Fibroblast of skin of right quadriceps (primary cell): Measurements from ENCODE around the gene COQ9.
A peak's percentile ranks its signal among the peaks of the same experiment; 100 is the strongest.

Source experiments
- DNase-seq: peaks from one replicate; pipeline ENCODE4 v3.0.0-alpha.2; 2013

The COQ9 gene

DNA sequence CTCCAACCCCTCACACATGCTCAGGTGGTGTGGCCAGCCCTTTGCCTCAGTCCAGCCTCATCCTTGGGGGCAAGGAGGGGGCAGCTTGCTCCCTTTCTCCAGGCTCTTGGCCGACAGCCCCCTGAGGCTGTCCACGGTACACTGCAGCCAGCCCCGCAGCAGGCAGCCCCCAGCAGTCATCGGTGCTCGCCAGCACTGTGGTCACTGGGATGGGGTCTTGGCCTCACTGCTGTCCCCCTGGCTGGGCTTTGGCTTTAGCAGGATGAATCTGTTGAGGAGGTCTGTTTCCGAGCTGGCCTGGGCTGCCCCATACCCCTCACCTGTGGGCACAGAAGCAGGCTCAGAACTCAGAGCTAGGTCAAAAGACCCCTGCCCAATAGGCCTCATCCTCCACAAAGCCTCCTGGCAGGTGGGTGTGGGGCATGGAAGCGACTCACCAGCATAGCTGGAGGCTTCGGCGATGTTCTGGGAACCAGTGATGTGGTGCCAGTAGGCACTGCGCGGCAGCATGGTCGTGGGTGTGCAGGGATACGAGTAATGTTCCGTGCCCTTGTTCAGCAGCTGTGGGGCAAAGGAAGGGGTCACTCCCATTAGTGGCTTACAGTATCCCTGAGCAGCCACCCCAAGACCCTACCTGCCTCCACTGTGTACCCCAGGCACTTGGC is 26.0 kb downstream of the COQ9 start:
- no peak for DNase-seq

DNA sequence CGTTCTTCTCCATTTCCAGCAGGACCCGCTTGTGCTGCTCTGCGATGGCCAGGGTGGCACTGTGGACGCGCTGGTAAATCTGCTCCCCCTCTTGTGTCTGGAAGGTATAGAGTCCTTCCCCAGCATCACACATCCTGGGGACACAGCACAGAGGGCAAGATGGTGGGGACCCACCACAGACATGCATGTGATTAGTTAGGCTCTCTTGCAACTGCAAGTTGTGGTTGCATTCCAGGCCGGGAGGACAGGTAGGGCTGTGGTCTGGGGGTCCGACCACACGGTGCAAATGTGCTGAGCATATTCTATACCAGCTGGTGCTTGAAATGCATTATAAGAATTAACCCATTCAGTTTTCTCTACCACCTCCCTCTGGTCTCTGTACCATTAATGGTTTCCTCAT is 26.6 kb downstream of the COQ9 start:
- DNase-seq, result no peak

GRCh38 chr16:57474671-57475661 is 27.7 kb downstream of the COQ9 start:
- no peak for DNase-seq

- peak; percentile 43 for DNase-seq
These were observed 28.5 kb downstream of the COQ9 start for GRCh38 chr16:57475711-57476339.

DNA sequence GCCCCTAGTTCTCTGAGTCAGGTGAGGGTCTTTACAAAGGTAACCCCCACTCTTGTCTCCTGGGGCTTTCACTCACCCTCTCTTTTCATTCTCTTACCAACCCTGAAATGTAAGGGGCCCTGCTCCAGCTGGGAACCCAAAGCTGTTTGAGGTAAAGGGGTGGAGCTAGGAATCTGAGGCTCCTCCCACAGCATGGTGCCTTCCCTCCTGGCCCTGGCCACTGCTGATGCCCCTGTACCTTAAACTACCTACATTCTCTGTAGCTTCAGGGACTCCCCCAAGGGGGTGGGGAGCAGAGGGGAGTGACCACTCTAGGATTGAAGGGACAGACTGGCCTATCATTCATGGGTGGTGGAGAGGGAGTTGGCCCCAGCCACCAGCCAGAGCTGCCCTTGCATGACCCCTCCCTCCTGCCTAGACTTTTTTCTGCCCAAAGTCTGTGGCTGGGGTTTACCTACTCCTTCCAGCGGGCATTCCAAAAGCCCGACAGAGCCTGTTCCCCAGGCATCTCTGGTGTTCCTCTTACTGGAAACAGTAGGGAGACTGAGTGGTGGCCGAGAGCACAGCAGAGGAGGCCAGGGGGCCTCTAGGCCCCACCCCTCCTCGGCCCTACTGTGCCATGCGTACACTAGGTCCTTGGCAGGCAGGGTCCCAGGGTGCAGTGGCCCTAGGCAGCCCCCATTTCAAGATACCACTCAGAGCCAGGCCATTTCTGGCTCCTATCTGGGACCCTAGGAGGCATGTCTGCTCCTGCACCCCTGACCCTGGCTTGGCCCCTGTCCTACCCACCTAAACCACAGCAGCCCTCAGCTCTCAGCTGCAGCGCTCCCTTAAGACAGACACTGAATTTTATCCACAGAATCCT is 29.5 kb downstream of the COQ9 start:
- no peak for DNase-seq

DNA sequence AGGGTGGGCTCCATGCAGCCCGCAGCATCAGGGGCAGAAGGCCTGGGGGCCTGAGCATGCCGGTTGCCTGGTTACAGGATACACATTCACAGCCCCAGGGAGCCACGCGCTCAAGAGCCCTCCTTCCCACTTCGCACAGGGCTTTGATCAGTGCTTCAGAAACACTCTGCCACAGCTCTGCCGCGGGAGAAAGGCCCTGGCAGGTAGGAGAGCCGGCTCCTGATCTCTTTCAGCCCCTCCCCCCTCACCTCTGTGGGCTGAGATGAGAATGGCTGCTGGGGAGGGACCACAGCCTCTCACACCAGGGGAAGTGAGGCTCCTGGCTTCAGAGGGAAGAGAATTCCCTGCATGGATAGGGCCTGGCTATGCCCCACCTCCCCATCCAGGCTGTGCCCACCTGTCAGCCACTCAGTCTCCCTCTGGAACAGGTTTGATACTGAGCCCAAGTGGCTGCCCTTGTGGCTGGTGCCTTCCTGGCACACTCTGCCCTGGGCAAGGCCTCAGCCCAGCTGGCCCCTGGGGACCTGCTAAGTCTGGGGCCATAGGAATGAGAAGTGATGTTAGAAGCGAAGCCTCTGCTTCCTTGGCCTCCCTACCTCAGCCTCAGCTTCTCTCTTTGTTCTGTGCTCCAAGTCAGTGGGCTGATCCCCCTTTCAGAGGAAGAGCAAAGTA is 30.4 kb downstream of the COQ9 start:
- DNase-seq, result no peak

- no peak for DNase-seq
These were observed 31.3 kb downstream of the COQ9 start for GRCh38 chr16:57478396-57479204.

- DNase-seq, result peak; percentile 74
These were observed 32.1 kb downstream of the COQ9 start for GRCh38 chr16:57479205-57479975.

- DNase-seq, result no peak
These were observed 32.9 kb downstream of the COQ9 start for GRCh38 chr16:57479976-57480753.

DNA sequence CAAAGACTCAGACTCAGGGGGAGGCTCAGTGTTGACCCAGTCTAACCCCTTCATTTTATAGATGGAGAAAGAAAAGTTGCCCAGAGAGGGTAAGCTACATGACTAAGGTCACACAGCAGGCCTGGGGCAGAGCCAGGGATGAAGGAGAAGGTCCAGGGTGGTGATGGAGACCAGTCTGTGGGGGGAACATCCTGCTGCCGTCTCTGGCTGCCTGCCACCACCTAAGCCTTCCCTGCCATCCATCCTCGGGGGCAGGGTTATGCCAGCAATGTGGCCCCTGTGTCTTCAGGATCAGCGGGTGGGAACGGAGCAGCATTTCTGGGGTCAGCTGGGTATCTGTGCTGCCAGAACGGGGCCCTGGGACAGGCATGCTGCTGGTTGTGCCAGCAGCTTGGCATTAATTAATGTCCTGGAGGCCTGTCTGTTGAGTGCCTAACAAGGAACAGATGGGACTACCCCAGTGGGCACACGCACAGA is 33.5 kb downstream of the COQ9 start:
- DNase-seq, result no peak

DNA sequence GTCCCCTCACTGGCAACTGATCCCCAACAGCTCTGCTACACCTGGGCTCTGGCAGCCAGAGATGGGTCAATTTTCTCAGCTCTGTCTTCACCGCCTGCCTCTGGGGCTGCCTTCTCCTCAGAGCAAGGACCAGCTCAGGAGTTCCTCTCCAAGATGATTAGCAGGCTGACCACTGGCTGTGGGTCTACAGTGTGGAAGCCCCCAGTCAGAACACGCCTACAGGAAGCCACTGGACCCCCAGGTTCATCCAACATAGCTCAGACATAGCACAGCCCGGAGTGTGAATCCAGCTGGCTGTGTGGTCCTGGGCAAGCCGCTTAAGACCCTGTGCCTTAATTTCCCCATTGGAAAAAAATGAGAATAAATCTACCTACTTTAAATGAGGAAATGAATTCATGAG is 34.1 kb downstream of the COQ9 start:
- DNase-seq, result no peak

DNA sequence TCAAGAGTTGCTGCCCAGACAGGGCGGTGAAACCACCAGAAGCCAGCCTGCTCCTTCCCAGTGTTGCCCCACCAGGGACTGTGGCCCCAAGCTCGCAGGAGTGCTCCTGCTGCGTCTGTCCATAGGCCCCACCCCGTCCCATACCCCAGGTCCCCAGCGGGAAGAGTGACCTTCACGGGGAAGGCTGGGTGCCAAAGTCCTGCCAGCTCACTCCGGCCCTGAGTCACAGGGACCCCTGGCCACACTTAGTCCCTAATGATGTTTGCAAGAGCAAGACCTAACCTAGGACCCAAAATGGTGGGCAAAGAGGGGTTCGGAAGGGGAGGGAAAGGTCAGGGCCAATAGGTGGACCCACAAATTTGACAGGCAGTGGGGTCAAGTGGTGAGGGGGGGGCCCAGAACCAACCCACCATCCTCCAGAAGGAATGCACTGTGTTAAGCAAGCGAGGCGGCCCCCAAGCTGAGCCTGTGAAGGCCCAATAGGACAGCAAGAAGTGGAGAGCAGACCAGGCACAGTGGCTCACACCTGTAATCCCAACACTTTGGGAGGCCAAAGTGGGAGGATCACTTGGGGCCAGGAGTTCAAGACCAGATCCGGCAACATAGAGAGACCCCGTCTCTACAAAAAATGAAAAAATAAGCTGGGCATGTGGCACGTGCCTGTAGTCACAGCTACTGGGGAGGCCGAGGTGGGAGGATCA is 35.7 kb downstream of the COQ9 start:
- no peak for DNase-seq

DNA sequence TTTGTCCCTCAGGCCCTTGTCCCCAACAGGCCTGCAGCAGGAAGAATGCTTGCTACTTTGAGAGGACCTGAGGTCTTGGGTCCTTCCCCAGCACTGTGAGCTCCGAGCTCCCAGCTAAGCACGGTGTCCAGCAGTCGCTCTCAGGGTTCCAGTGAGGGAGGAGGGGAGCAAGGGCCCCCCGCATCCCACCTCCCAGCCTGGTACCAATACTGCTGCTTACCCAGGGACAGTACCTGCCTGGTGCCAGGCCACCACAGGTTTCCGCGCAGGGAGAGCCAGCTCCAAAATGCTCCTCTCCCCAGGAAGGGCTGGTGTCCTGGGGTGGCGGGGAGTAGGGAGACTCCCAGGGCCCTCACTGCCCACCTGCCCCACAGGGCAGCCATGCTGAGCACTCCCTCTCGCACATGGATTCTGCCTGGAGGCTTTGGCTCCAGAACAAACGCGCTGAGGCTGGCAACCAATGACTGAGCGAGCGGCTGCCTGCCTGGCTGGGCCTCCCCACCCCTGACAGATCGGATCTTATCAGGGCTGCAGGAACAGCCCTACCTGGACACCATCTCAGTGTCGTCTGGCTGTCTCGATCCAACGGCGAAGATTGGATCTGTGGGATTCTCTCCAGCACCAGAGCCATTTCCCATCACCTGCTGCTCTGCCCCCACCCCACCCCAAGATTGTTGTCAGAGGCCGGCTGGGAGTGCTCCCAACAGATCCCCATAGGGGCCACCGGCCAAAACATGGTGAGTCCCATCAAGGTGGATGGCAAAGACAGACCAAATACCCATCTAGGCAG is 36.6 kb downstream of the COQ9 start:
- DNase-seq, result no peak

DNA sequence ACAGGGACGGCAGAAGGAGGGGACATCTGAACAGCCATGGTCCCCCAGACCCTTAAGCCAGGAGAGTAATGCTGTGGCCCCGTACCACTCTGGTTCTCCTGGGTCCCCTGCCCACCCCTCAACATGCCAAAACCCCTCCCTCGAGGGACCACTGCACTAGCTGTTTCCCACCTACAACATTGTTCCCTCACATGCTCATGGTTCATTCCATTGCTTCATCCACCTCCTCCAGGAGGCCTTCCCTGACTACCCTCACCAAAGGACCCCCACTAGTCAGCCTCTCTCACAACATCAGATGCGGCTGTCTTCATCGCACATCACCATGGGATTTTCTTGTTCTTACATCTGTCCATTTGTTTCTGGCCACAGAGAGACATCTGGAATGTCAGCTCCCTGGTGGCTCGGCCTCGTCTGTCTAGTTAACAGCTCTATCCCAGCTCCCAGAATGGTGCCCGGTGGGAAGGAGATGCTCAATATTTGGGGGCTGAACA is 37.3 kb downstream of the COQ9 start:
- DNase-seq, result no peak

DNA sequence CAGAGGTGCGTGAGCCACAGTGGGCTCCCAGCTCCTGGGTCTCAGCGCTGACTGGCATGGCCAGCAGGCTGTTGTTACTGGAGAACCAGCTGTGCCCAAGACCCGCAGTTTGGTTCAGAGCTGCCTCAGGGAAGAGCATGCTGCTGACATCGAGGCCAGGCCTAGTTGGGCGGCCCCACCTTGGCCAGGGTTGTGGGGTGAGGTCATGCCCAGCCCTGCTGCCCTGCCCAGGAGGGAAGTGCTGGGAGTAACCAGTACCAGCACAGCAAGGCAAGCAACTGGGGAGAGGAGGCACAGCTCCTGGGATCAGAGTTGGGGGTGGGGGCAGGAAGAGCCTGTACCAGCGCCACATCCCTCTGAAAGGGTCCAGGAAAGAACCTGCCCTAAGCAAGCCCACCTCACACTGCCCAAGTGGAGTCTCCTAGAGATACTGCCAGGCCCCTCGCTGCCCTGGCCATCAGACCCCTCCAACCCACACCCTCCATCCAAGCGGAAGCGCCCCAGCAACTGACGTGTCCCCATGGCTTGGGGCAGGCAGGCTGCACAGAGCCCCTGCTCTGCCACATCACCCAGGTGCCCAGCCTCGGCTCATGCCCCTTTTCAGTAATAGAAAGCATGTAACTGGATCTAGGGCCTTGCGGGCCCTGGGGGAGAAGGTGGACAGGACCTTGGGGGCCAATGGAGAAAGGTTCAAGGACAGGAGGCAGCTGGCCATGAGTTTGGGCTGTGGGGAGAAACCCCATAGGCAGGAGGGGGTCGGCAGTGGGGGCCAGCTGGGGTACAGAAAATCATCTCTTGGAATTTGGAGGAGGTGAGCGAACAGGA is 38.0 kb downstream of the COQ9 start:
- no peak for DNase-seq

GRCh38 chr16:57485916-57486857 is 38.9 kb downstream of the COQ9 start, which contains the start of gene DOK4:
Gene DOK4, minus strand, starts transcription at chr16:57486493. Its CDS starts 6,986 bp downstream, at chr16:57479507.
- peak; percentile 65 for DNase-seq
